Activated naive CD8-positive, alpha-beta T cell treated with anti-CD3 and anti-CD28 coated beads, Interleukin-2, amount 50 U/mL, for 16 hours (primary cell): ENCODE results near the gene SLC16A3.
"Not testable (repeated sequence)": the region's sequence is repeated elsewhere in the genome, so short reads cannot be mapped to it uniquely, and the experiment has no call there.

Source experiments
- DNase-seq: peaks from one replicate; pipeline ENCODE4 v3.0.0-alpha.2; 2020; ENCODE audit warnings: low read depth, low spot score

SLC16A3 gene

GRCh38 chr17:82204831-82205719 lies 23.8 kb upstream of the SLC16A3 start:
- no peak for DNase-seq

- peak; percentile 39 for DNase-seq
These were observed 22.9 kb upstream of the SLC16A3 start for GRCh38 chr17:82205720-82206508.

GRCh38 chr17:82210655-82211054 lies 18.2 kb upstream of the SLC16A3 start:
- DNase-seq: not testable (repeated sequence)

GRCh38 chr17:82212331-82213250 lies 16.3 kb upstream of the SLC16A3 start, which contains the start of gene CCDC57:
TSS of gene CCDC57 (minus strand) at chr17:82212842. CDS start at chr17:82201944, 10,898 bp downstream.
- DNase-seq: peak; percentile 43

- peak; percentile 42 for DNase-seq
These were observed 15.4 kb upstream of the SLC16A3 start for GRCh38 chr17:82213251-82214011.

- DNase-seq: no peak
These were observed 14.7 kb upstream of the SLC16A3 start for GRCh38 chr17:82214012-82214628.

- DNase-seq: no peak
These were observed 13.5 kb upstream of the SLC16A3 start for GRCh38 chr17:82215095-82215971.

GRCh38 chr17:82215972-82216300 lies 12.9 kb upstream of the SLC16A3 start:
- no peak for DNase-seq

- DNase-seq: no peak
These were observed 12.3 kb upstream of the SLC16A3 start for GRCh38 chr17:82216301-82217119.

GRCh38 chr17:82217120-82217529 lies 11.7 kb upstream of the SLC16A3 start:
- DNase-seq: no peak

- DNase-seq: no peak
These were observed 11.2 kb upstream of the SLC16A3 start for GRCh38 chr17:82217530-82218204.

- DNase-seq: no peak
These were observed 10.3 kb upstream of the SLC16A3 start for GRCh38 chr17:82218349-82219075.

- DNase-seq: no peak
These were observed 9.8 kb upstream of the SLC16A3 start for GRCh38 chr17:82219083-82219482.

- no peak for DNase-seq
These were observed 8.8 kb upstream of the SLC16A3 start for GRCh38 chr17:82219753-82220709.

GRCh38 chr17:82221341-82221902 lies 7.4 kb upstream of the SLC16A3 start:
- no peak for DNase-seq

GRCh38 chr17:82222816-82223215 lies 6.0 kb upstream of the SLC16A3 start:
- DNase-seq: no peak
